Skeletal muscle cell (primary cell): ENCODE data around the gene DCLK2.

Source experiments
- DNase-seq: peaks from one replicate; pipeline ENCODE4 v3.0.0-alpha.2; 2010; ENCODE audit warnings: low read depth
- H3K4me3 ChIP-seq: 2 replicates; pipeline ENCODE4 v1.5.1; 2011; ENCODE audit warnings: low read depth, mild to moderate bottlenecking, control low read depth, low read length, moderate library complexity

Gene DCLK2

GRCh38 chr4:150251752-150252190 is 173.5 kb downstream of the DCLK2 start:
- H3K4me3 ChIP-seq, result no peak overlapping the region
- DNase-seq, result no peak

GRCh38 chr4:150252306-150252705 is 174.1 kb downstream of the DCLK2 start:
- DNase-seq, result no peak
- no peak overlapping the region for H3K4me3 ChIP-seq

GRCh38 chr4:150252741-150253140 is 174.5 kb downstream of the DCLK2 start:
- no peak overlapping the region for H3K4me3 ChIP-seq
- no peak for DNase-seq

- no peak for DNase-seq
- H3K4me3 ChIP-seq, result no peak overlapping the region
Observed at GRCh38 chr4:150253416-150253815, 175.2 kb downstream of the DCLK2 start.

- DNase-seq, result no peak
- no peak overlapping the region for H3K4me3 ChIP-seq
Observed at GRCh38 chr4:150253965-150254630, 175.9 kb downstream of the DCLK2 start.

- H3K4me3 ChIP-seq, result no peak overlapping the region
- no peak for DNase-seq
Observed at GRCh38 chr4:150255610-150256224, 177.5 kb downstream of the DCLK2 start.

- no peak for DNase-seq
- no peak overlapping the region for H3K4me3 ChIP-seq
Observed at GRCh38 chr4:150256225-150256620, 178.0 kb downstream of the DCLK2 start.

GRCh38 chr4:150256841-150257730 is 178.8 kb downstream of the DCLK2 start:
- H3K4me3 ChIP-seq, result no peak overlapping the region
- DNase-seq, result no peak

- no peak overlapping the region for H3K4me3 ChIP-seq
- no peak for DNase-seq
Observed at GRCh38 chr4:150258569-150258968, 180.3 kb downstream of the DCLK2 start.

GRCh38 chr4:150259861-150260567 is 181.8 kb downstream of the DCLK2 start:
- no peak for DNase-seq
- H3K4me3 ChIP-seq, result no peak overlapping the region

GRCh38 chr4:150261571-150261970 is 183.3 kb downstream of the DCLK2 start:
- DNase-seq, result no peak
- H3K4me3 ChIP-seq, result no peak overlapping the region

- no peak for DNase-seq
Observed at GRCh38 chr4:150262611-150263010, 184.4 kb downstream of the DCLK2 start.

GRCh38 chr4:150264595-150265161 is 186.4 kb downstream of the DCLK2 start:
- H3K4me3 ChIP-seq, result no peak overlapping the region
- no peak for DNase-seq

More at GRCh38 chr4:150262611-150263010, 184.4 kb downstream of the DCLK2 start:
- H3K4me3 ChIP-seq, result no peak overlapping the region

GRCh38 chr4:150265806-150266205 is 187.6 kb downstream of the DCLK2 start:
- DNase-seq, result no peak
- H3K4me3 ChIP-seq, result no peak overlapping the region

GRCh38 chr4:150268444-150268843 is 190.2 kb downstream of the DCLK2 start:
- DNase-seq, result no peak
- no peak overlapping the region for H3K4me3 ChIP-seq

- no peak overlapping the region for H3K4me3 ChIP-seq
- no peak for DNase-seq
Observed at GRCh38 chr4:150278206-150278605, 200.0 kb downstream of the DCLK2 start.

GRCh38 chr4:150280081-150280895 is 202.0 kb downstream of the DCLK2 start:
- peak; percentile 67 for DNase-seq
- no peak overlapping the region for H3K4me3 ChIP-seq

GRCh38 chr4:150280975-150281374 is 202.7 kb downstream of the DCLK2 start:
- no peak overlapping the region for H3K4me3 ChIP-seq
- DNase-seq, result no peak

GRCh38 chr4:150283689-150284088 is 205.4 kb downstream of the DCLK2 start:
- peak; percentile 83 for DNase-seq
- H3K4me3 ChIP-seq, result no peak overlapping the region
